Skeletal muscle tissue (tissue), 4 donors: Measurements from ENCODE around the gene R3HDM2. TPM values are rescaled to one million over a fixed set of nuclear protein-coding genes. Genes with fewer than 3 reads are reported as not detected.
"Not testable (repeated sequence)": the region's sequence is repeated elsewhere in the genome, so short reads cannot be mapped to it uniquely, and the experiment has no call there.

Experiments used
- H3K27ac ChIP-seq: one replicate; pipeline ENCODE4 v1.7.0; 2013; ENCODE audit warnings: mild to moderate bottlenecking, low read depth, low read length, inconsistent platforms
- H3K27me3 ChIP-seq, 3 donors: one replicate each; pipeline ENCODE4 v1.7.0; 2013; ENCODE audit warnings: low read length in 3 of 3; ENCODE audit not compliant: control insufficient read depth in 3 of 3, insufficient read depth in 3 of 3
- H3K36me3 ChIP-seq, 3 donors: one replicate each; pipeline ENCODE4 v1.7.0; 2013; ENCODE audit warnings: low read length in 3 of 3; ENCODE audit not compliant: control insufficient read depth in 3 of 3, insufficient read depth in 3 of 3
- H3K4me1 ChIP-seq, 3 donors: one replicate each; pipeline ENCODE4 v1.7.0; 2013; ENCODE audit warnings: low read length in 3 of 3, mild to moderate bottlenecking in 3 of 3; ENCODE audit not compliant: control insufficient read depth in 3 of 3, insufficient read depth in 3 of 3
- H3K4me3 ChIP-seq, 3 donors: one replicate each; pipeline ENCODE4 v1.7.0; 2013; ENCODE audit warnings: low read length in 3 of 3
- H3K9ac ChIP-seq, 3 donors: one replicate each; pipeline ENCODE4 v1.7.0; 2013; ENCODE audit warnings: low read length in 3 of 3, mild to moderate bottlenecking in 3 of 3, moderate library complexity in 2 of 3, low read depth in 1 of 3
- H3K9me3 ChIP-seq, 3 donors: one replicate each; pipeline ENCODE4 v1.7.0; 2013; ENCODE audit warnings: low read length in 3 of 3; ENCODE audit not compliant: control insufficient read depth in 3 of 3
- total RNA-seq: library from RNA; depleted of rRNA; stranded (reverse); fragments of >200 nt; gene quantifications from one replicate; pipeline ENCODE4 v1.2.3, GENCODE V29; 2014
- donor health status: Osteomylitis.

The R3HDM2 gene
- total RNA-seq, 1 donor from 2014 or later, result 9.9 TPM

- Histone ChIP-seq H3K9me3 (no peaks in the 10 kb centered on the region), H3K9ac (peak overlapping the region in 2 of 3 donors; percentile 26 to 50), H3K4me1 (peaks cover 8 to 17% (median 12%) of the 10 kb centered on the region in 3 donors), H3K4me3 (peak overlapping the region in 1 of 3 donors; percentile 17), H3K36me3 (no peaks in the 10 kb centered on the region), H3K27ac (no peak overlapping the region), H3K27me3 (no peaks in the 10 kb centered on the region)
Observed at GRCh38 chr12:57341275-57341990, 89.4 kb downstream of the R3HDM2 start.

- Histone ChIP-seq H3K27ac (peak overlapping the region; percentile 23), H3K27me3 (no peaks in the 10 kb centered on the region), H3K9me3 (no peaks in the 10 kb centered on the region), H3K4me1 (peaks cover 8 to 17% (median 12%) of the 10 kb centered on the region in 3 donors), H3K4me3 (no peak overlapping the region), H3K36me3 (no peaks in the 10 kb centered on the region), H3K9ac (no peak overlapping the region)
Observed at GRCh38 chr12:57340104-57340503, 90.7 kb downstream of the R3HDM2 start.

GRCh38 chr12:57336299-57336698 is 94.5 kb downstream of the R3HDM2 start:
- not testable (repeated sequence) for H3K9ac ChIP-seq, H3K27me3 ChIP-seq, H3K9me3 ChIP-seq, H3K4me1 ChIP-seq, H3K27ac ChIP-seq, H3K36me3 ChIP-seq, H3K4me3 ChIP-seq

GRCh38 chr12:57334219-57334618 is 96.6 kb downstream of the R3HDM2 start:
- Histone ChIP-seq H3K36me3 (peaks cover 0 to 2% (median 0%) of the 10 kb centered on the region in 3 donors), H3K4me3 (no peak overlapping the region), H3K9me3 (no peaks in the 10 kb centered on the region), H3K27ac (no peak overlapping the region), H3K9ac (no peak overlapping the region), H3K4me1 (no peaks in the 10 kb centered on the region), H3K27me3 (no peaks in the 10 kb centered on the region)

GRCh38 chr12:57332646-57333312 is 98.1 kb downstream of the R3HDM2 start:
- Histone ChIP-seq H3K4me1 (no peaks in the 10 kb centered on the region), H3K4me3 (no peak overlapping the region), H3K9me3 (no peaks in the 10 kb centered on the region), H3K27me3 (no peaks in the 10 kb centered on the region), H3K36me3 (peaks cover 0 to 4% (median 0%) of the 10 kb centered on the region in 3 donors), H3K9ac (no peak overlapping the region), H3K27ac (no peak overlapping the region)

GRCh38 chr12:57330992-57331391 is 99.9 kb downstream of the R3HDM2 start:
- H3K4me3 ChIP-seq, result no peak overlapping the region
- no peaks in the 10 kb centered on the region for H3K9me3 ChIP-seq
- H3K27me3 ChIP-seq, result no peaks in the 10 kb centered on the region
- no peak overlapping the region for H3K27ac ChIP-seq
- no peak overlapping the region for H3K9ac ChIP-seq
- no peaks in the 10 kb centered on the region for H3K4me1 ChIP-seq
- peaks cover 0 to 4% (median 0%) of the 10 kb centered on the region in 3 donors for H3K36me3 ChIP-seq

- no peaks in the 10 kb centered on the region for H3K4me1 ChIP-seq
- peaks cover 0 to 4% (median 0%) of the 10 kb centered on the region in 3 donors for H3K36me3 ChIP-seq
- H3K9ac ChIP-seq, result no peak overlapping the region
Observed at GRCh38 chr12:57329219-57329618, 101.6 kb downstream of the R3HDM2 start.

GRCh38 chr12:57325395-57325794 is 105.4 kb downstream of the R3HDM2 start:
- no peak overlapping the region for H3K4me3 ChIP-seq

More at GRCh38 chr12:57329219-57329618, 101.6 kb downstream of the R3HDM2 start:
- H3K27me3 ChIP-seq, result no peaks in the 10 kb centered on the region
- H3K27ac ChIP-seq, result no peak overlapping the region
- H3K4me3 ChIP-seq, result no peak overlapping the region
- H3K9me3 ChIP-seq, result no peaks in the 10 kb centered on the region

GRCh38 chr12:57323416-57323815 is 107.4 kb downstream of the R3HDM2 start:
- Histone ChIP-seq H3K4me1 (no peaks in the 10 kb centered on the region), H3K9ac (no peak overlapping the region), H3K9me3 (no peaks in the 10 kb centered on the region), H3K4me3 (no peak overlapping the region), H3K27ac (no peak overlapping the region), H3K36me3 (peaks cover 0 to 2% (median 0%) of the 10 kb centered on the region in 3 donors), H3K27me3 (no peaks in the 10 kb centered on the region)

More at GRCh38 chr12:57325395-57325794, 105.4 kb downstream of the R3HDM2 start:
- H3K27ac ChIP-seq, result no peak overlapping the region
- H3K27me3 ChIP-seq, result no peaks in the 10 kb centered on the region
- H3K9me3 ChIP-seq, result no peaks in the 10 kb centered on the region
- no peaks in the 10 kb centered on the region for H3K4me1 ChIP-seq
- peaks cover 0 to 2% (median 0%) of the 10 kb centered on the region in 3 donors for H3K36me3 ChIP-seq
- H3K9ac ChIP-seq, result no peak overlapping the region

GRCh38 chr12:57320639-57321038 is 110.2 kb downstream of the R3HDM2 start:
- Histone ChIP-seq H3K27me3 (no peaks in the 10 kb centered on the region), H3K4me3 (no peak overlapping the region), H3K9me3 (no peaks in the 10 kb centered on the region), H3K9ac (no peak overlapping the region), H3K36me3 (no peaks in the 10 kb centered on the region), H3K4me1 (no peaks in the 10 kb centered on the region), H3K27ac (no peak overlapping the region)
